Lower lobe of right lung (tissue), 2 donors: ENCODE data around the gene TAGLN3. TPM values are rescaled to one million over a fixed set of nuclear protein-coding genes. Genes with fewer than 3 reads are reported as not detected.

Experiments used
- ATAC-seq, 2 donors: fragments of 200-7000 bp; cut with Tn5 transposase; one replicate each; pipeline ENCODE4 v1.9.1; 2020 to 2022; ENCODE audit warnings: mild to moderate bottlenecking in 2 of 2, moderate library complexity in 2 of 2
- DNase-seq: peaks from one replicate; pipeline ENCODE4 v3.0.0-alpha.2; 2020
- H3K27ac ChIP-seq: fragments of 200-600 bp; one replicate; pipeline ENCODE4 v1.8.0; 2022
- H3K27me3 ChIP-seq: fragments of 200-600 bp; one replicate; pipeline ENCODE4 v1.8.0; 2022; ENCODE audit warnings: low read depth
- H3K36me3 ChIP-seq: fragments of 200-600 bp; one replicate; pipeline ENCODE4 v1.8.0; 2022; ENCODE audit warnings: mild to moderate bottlenecking
- H3K4me1 ChIP-seq: fragments of 200-600 bp; one replicate; pipeline ENCODE4 v1.8.0; 2022
- H3K4me3 ChIP-seq: fragments of 200-600 bp; one replicate; pipeline ENCODE4 v1.8.0; 2022; ENCODE audit warnings: mild to moderate bottlenecking
- H3K9me3 ChIP-seq: fragments of 200-600 bp; one replicate; pipeline ENCODE4 v1.8.0; 2022
- CTCF ChIP-seq: fragments of 200-600 bp; IDR thresholded peaks from one replicate; pipeline ENCODE4 v1.8.0; 2022; ENCODE audit warnings: antibody characterized with exemption, mild to moderate bottlenecking
- intact Hi-C: fragments of 100-400 bp; cut with DNase I; formaldehyde crosslinking; loops from one replicate; pipeline ENCODE4 v1.11.0; 2022
- total RNA-seq: library from RNA; stranded (reverse); fragmentation: NEBNext Ultra II Directional; extraction: Animal tissue kit (Norgen Biotek cat#: 25700); gene quantifications from one replicate; pipeline ENCODE4 v1.2.1, GENCODE V29; 2021
- donor health status: DM: no; HTN: yes; CAD: no; lungs with severe emphysema.

TAGLN3 gene
- total RNA-seq, 1 donor from 2014 or later, result 0.44 TPM

DNA sequence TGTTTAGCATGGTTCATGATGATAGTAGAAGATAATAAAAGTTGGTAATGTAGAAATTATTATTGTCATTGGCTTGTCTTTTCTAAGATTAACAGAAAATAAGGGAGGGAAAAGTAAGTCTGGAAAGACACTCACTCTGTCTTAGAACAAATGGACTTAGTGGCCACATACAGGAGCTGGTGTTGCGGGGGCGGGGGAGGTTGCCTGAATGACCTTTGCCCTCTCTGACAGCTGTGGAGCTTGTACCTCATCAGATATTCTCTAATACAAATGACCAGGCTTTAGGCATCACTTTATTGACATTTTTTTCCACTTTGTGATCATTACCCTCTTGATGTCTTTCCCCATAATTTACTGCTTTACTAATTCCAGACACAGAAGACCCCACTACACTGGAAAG is 5.9 kb downstream of the TAGLN3 start:
- no peak for DNase-seq
- Histone ChIP-seq H3K36me3 (no peaks in the 10 kb centered on the region), H3K4me1 (peaks cover under 1% of the 10 kb centered on the region), H3K9me3 (no peaks in the 10 kb centered on the region), H3K4me3 (no peak overlapping the region), H3K27me3 (no peaks in the 10 kb centered on the region), H3K27ac (no peak overlapping the region)
- no peak for TF ChIP-seq CTCF
- ATAC-seq, result no peak
- intact Hi-C loops, result no loop called here

DNA sequence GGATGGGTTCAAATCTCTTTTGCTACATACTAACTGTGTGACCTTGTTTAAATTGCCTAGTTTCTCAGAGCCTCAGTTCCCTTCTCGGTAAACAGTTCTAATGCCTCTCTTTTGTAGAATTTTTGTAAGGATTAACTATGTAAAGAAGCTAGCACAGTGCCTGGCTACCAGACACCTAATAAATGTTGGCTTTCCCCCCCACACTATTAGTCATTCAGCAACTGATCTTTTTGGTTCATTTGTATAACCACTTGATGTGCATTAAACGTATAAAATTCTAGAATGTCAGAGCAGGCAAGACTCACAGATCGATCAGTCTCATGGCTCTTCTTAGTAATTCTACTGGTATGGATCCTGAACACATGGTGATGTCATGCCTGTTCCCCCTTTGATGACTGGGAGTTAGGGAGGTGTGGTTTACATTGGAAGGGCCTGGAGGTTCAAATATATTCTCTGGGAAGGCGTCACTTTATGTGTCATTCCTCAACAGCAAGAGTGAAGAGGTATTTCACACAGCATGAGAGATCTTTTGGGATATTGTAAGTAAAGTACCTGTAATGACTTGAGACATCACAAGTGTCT is 6.5 kb downstream of the TAGLN3 start:
- Histone ChIP-seq H3K4me3 (no peak overlapping the region), H3K9me3 (no peaks in the 10 kb centered on the region), H3K27ac (no peak overlapping the region), H3K4me1 (no peaks in the 10 kb centered on the region), H3K27me3 (no peaks in the 10 kb centered on the region), H3K36me3 (no peaks in the 10 kb centered on the region)
- intact Hi-C loops, result no loop called here
- DNase-seq (no peak), ATAC-seq (no peak)
- no peak for TF ChIP-seq CTCF

- intact Hi-C loops, result no loop called here
- no peak for DNase-seq
- Histone ChIP-seq H3K9me3 (no peaks in the 10 kb centered on the region), H3K4me1 (no peaks in the 10 kb centered on the region), H3K27me3 (no peaks in the 10 kb centered on the region), H3K36me3 (no peaks in the 10 kb centered on the region), H3K27ac (no peak overlapping the region), H3K4me3 (no peak overlapping the region)
- no peak for ATAC-seq
- TF ChIP-seq CTCF, result no peak
Observed at GRCh38 chr3:112007633-112008032, 8.9 kb downstream of the TAGLN3 start.

DNA sequence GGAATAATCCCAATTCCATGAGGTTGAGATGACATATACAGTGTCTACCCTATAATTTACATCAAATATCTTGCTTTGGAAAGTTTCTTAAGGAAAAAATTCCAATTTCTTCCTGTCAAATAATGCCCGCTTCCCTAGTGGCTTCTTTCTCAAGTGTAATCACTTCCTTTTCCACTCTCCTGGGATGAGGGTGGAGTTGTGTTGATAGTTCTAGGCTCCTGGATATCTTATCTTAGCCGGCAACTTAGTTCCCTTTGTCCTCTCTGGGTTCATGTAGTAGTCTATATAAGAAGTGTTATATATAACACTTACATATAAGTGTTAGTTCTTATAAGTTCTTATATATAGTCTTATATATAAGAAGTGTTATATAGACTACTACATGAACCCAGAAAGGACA is 10.9 kb downstream of the TAGLN3 start:
- H3K27me3 ChIP-seq, result no peaks in the 10 kb centered on the region
- no peak for DNase-seq
- peaks cover 5% of the 10 kb centered on the region for H3K4me1 ChIP-seq
- no peaks in the 10 kb centered on the region for H3K9me3 ChIP-seq
- no peak overlapping the region for H3K27ac ChIP-seq
- no peak overlapping the region for H3K4me3 ChIP-seq
- no peak for ATAC-seq
- no peaks in the 10 kb centered on the region for H3K36me3 ChIP-seq
- no peak for TF ChIP-seq CTCF
- intact Hi-C loops, result no loop called here

- intact Hi-C loops, result no loop called here
- Histone ChIP-seq H3K9me3 (no peaks in the 10 kb centered on the region), H3K4me3 (no peak overlapping the region), H3K27ac (no peak overlapping the region), H3K4me1 (peaks cover 5% of the 10 kb centered on the region), H3K36me3 (no peaks in the 10 kb centered on the region), H3K27me3 (no peaks in the 10 kb centered on the region)
- TF ChIP-seq CTCF, result no peak
- ATAC-seq, result no peak
- DNase-seq, result no peak
Observed at GRCh38 chr3:112010636-112011035, 11.9 kb downstream of the TAGLN3 start.
